Liver (tissue), 3 donors: ENCODE results near the gene RNF151.
A peak's percentile ranks its signal among the peaks of the same experiment; 100 is the strongest.

Experiments
- CTCF ChIP-seq: fragments of 150-350 bp; IDR thresholded peaks from 2 replicates; pipeline ENCODE4 v1.5.1; 2017; ENCODE audit warnings: improper control_type of control experiment, low read depth, low read length; ENCODE audit not compliant: missing input control
- FOXA1 ChIP-seq: IDR thresholded peaks from 2 replicates; pipeline ENCODE4 v1.6.1; 2016; ENCODE audit warnings: antibody characterized with exemption
- FOXA2 ChIP-seq: IDR thresholded peaks from 2 replicates; pipeline ENCODE4 v1.6.1; 2016; ENCODE audit warnings: antibody characterized with exemption
- GABPA ChIP-seq, 2 donors: IDR thresholded peaks in 1 of 2; conservative IDR thresholded peaks in 1 of 2; 2 replicates each; pipeline ENCODE4 v1.6.1; 2016; ENCODE audit warnings: antibody characterized with exemption in 2 of 2, mild to moderate bottlenecking in 1 of 2, moderate library complexity in 1 of 2
- HNF4G ChIP-seq: IDR thresholded peaks from 2 replicates; pipeline ENCODE4 v1.6.1; 2016; ENCODE audit warnings: antibody characterized with exemption
- MAX ChIP-seq: IDR thresholded peaks from 2 replicates; pipeline ENCODE4 v1.6.1; 2016; ENCODE audit warnings: antibody characterized with exemption
- RAD21 ChIP-seq, 2 donors: IDR thresholded peaks; 2 replicates each; pipeline ENCODE4 v1.6.1; 2016; ENCODE audit warnings: antibody characterized with exemption in 2 of 2, mild to moderate bottlenecking in 2 of 2
- TAF1 ChIP-seq: conservative IDR thresholded peaks from 2 replicates; pipeline ENCODE4 v1.6.1; 2016; ENCODE audit warnings: antibody characterized with exemption, mild to moderate bottlenecking
- YY1 ChIP-seq: IDR thresholded peaks from 2 replicates; pipeline ENCODE4 v1.6.1; 2016; ENCODE audit warnings: antibody characterized with exemption, mild to moderate bottlenecking
- ZBTB33 ChIP-seq: IDR thresholded peaks from 2 replicates; pipeline ENCODE4 v1.6.1; 2016; ENCODE audit warnings: antibody characterized with exemption
- donor health status: healthy.
- donor health status: healthy.

- TF ChIP-seq YY1 (peak; percentile 16), HNF4G (no peak), CTCF (peak; percentile 37), RAD21 (IDR thresholded peaks at IDR 0.05) (peak; percentile 70 to 75), TAF1 (no peak), MAX (no peak), FOXA1 (peak; percentile 7), GABPA (IDR thresholded peaks at IDR 0.05 in 1 of 2, conservative IDR thresholded peaks at IDR 0.05 in 1 of 2) (no peak), ZBTB33 (no peak), FOXA2 (no peak)
These were observed 34.3 kb upstream of the RNF151 start for GRCh38 chr16:1932050-1933028.
